ENCODE measurements around the gene PFN3. TPM values are rescaled to one million over a fixed set of nuclear protein-coding genes. Genes with fewer than 3 reads are reported as not detected.

Gene PFN3
- total and polyA plus RNA-seq, 2 of the 13 experiments (the other 11 are each of a cell fraction or from before 2014, with no cell fraction given): not detected

DNA sequence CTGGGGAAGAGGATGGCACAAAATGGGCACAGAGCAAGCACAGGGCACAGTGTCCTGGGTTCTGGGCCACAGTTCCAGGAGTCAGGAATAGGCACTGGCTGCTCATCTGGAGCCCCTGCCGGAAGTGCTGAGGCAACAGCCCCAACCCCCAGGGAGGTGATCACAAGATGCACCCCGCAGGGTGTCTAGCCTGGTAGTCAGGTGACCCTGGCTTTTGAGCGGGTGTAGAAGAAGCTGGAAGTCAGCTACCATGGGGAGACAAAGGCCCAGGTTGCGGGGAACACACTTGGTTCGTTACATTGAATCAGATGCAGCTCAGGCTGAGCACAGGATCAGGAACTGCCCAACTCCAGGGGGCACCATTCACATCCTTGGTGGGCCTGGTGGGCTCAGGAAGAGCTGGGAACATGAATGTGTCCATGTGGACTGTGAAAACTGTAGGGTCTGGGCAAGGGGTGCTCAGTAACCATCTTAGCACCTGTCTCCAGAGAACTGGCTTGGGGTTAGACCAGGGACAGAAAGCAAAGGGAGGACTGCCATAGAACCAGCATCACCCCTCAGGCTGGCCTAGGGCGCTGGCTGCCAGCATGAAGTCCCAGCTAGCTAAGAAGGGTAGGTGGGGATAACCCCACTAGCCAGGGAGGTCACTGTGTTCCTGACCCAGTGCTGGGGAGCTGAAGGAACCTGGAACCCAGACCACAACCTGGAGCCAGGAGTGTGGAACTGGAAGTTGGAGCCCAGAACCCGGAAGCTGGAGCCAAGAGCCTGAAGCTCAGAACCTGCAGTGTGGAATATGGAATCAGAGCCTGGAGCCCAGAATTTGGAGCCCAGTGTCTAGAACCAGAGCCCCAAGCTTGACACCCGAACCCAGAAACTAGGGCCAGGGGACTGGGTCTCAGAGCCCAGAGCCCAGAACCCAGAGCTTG lies 22.3 kb downstream of the PFN3 start (continued):
- TF ChIP-seq ZNF441 (CRISPR knock-in tag; IDR thresholded peaks at IDR 0.05; ENCODE audit: borderline replicate concordance) (no peak), MEIS2 (CRISPR knock-in tag; IDR thresholded peaks at IDR 0.05) (no peak), ZNF496 (CRISPR knock-in tag; IDR thresholded peaks at IDR 0.05; ENCODE audit: insufficient replicate concordance) (no peak), RELA (CRISPR knock-in tag; IDR thresholded peaks at IDR 0.05) (no peak), ZNF510 (CRISPR knock-in tag; IDR thresholded peaks at IDR 0.05; ENCODE audit: low read depth) (no peak), ZNF780A (CRISPR knock-in tag; IDR thresholded peaks at IDR 0.05) (no peak), FLYWCH1 (CRISPR knock-in tag; IDR thresholded peaks at IDR 0.05) (no peak), ZKSCAN5 (CRISPR knock-in tag; IDR thresholded peaks at IDR 0.05) (no peak), MBNL3 (CRISPR knock-in tag; conservative IDR thresholded peaks at IDR 0.05) (no peak), CREM (IDR thresholded peaks at IDR 0.05) (no peak), CREM (CRISPR knock-in tag; IDR thresholded peaks at IDR 0.05) (no peak), GTF2F1 (IDR thresholded peaks at IDR 0.05; ENCODE audit: low read length) (no peak), ZNF205 (CRISPR knock-in tag; IDR thresholded peaks at IDR 0.05) (no peak), ZNF747 (CRISPR knock-in tag; IDR thresholded peaks at IDR 0.05; ENCODE audit: borderline replicate concordance) (no peak), SIN3B (IDR thresholded peaks at IDR 0.05; ENCODE audit: low read length) (no peak), ZFP36 (IDR thresholded peaks at IDR 0.05; ENCODE audit: borderline replicate concordance, low read depth, low read length, partially characterized antibody) (no peak), ZNF180 (CRISPR knock-in tag; IDR thresholded peaks at IDR 0.05; ENCODE audit: borderline replicate concordance, low read depth) (no peak)
- TF ChIP-seq, protein P1, sequence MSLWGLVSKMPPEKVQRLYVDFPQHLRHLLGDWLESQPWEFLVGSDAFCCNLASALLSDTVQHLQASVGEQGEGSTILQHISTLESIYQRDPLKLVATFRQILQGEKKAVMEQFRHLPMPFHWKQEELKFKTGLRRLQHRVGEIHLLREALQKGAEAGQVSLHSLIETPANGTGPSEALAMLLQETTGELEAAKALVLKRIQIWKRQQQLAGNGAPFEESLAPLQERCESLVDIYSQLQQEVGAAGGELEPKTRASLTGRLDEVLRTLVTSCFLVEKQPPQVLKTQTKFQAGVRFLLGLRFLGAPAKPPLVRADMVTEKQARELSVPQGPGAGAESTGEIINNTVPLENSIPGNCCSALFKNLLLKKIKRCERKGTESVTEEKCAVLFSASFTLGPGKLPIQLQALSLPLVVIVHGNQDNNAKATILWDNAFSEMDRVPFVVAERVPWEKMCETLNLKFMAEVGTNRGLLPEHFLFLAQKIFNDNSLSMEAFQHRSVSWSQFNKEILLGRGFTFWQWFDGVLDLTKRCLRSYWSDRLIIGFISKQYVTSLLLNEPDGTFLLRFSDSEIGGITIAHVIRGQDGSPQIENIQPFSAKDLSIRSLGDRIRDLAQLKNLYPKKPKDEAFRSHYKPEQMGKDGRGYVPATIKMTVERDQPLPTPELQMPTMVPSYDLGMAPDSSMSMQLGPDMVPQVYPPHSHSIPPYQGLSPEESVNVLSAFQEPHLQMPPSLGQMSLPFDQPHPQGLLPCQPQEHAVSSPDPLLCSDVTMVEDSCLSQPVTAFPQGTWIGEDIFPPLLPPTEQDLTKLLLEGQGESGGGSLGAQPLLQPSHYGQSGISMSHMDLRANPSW (CRISPR knock-in tag; IDR thresholded peaks at IDR 0.05; ENCODE audit: borderline replicate concordance): no peak
- TF ChIP-seq, protein P2, sequence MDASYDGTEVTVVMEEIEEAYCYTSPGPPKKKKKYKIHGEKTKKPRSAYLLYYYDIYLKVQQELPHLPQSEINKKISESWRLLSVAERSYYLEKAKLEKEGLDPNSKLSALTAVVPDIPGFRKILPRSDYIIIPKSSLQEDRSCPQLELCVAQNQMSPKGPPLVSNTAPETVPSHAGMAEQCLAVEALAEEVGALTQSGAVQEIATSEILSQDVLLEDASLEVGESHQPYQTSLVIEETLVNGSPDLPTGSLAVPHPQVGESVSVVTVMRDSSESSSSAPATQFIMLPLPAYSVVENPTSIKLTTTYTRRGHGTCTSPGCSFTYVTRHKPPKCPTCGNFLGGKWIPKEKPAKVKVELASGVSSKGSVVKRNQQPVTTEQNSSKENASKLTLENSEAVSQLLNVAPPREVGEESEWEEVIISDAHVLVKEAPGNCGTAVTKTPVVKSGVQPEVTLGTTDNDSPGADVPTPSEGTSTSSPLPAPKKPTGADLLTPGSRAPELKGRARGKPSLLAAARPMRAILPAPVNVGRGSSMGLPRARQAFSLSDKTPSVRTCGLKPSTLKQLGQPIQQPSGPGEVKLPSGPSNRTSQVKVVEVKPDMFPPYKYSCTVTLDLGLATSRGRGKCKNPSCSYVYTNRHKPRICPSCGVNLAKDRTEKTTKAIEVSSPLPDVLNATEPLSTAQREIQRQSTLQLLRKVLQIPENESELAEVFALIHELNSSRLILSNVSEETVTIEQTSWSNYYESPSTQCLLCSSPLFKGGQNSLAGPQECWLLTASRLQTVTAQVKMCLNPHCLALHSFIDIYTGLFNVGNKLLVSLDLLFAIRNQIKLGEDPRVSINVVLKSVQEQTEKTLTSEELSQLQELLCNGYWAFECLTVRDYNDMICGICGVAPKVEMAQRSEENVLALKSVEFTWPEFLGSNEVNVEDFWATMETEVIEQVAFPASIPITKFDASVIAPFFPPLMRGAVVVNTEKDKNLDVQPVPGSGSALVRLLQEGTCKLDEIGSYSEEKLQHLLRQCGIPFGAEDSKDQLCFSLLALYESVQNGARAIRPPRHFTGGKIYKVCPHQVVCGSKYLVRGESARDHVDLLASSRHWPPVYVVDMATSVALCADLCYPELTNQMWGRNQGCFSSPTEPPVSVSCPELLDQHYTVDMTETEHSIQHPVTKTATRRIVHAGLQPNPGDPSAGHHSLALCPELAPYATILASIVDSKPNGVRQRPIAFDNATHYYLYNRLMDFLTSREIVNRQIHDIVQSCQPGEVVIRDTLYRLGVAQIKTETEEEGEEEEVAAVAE (CRISPR knock-in tag; IDR thresholded peaks at IDR 0.05; ENCODE audit: borderline replicate concordance): no peak
- TF ChIP-seq, protein P3, sequence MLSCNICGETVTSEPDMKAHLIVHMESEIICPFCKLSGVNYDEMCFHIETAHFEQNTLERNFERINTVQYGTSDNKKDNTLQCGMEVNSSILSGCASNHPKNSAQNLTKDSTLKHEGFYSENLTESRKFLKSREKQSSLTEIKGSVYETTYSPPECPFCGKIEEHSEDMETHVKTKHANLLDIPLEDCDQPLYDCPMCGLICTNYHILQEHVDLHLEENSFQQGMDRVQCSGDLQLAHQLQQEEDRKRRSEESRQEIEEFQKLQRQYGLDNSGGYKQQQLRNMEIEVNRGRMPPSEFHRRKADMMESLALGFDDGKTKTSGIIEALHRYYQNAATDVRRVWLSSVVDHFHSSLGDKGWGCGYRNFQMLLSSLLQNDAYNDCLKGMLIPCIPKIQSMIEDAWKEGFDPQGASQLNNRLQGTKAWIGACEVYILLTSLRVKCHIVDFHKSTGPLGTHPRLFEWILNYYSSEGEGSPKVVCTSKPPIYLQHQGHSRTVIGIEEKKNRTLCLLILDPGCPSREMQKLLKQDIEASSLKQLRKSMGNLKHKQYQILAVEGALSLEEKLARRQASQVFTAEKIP (CRISPR knock-in tag; IDR thresholded peaks at IDR 0.05; ENCODE audit: borderline replicate concordance): no peak
- TF ChIP-seq, protein P4, sequence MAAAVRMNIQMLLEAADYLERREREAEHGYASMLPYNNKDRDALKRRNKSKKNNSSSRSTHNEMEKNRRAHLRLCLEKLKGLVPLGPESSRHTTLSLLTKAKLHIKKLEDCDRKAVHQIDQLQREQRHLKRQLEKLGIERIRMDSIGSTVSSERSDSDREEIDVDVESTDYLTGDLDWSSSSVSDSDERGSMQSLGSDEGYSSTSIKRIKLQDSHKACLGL (CRISPR knock-in tag; IDR thresholded peaks at IDR 0.05): no peak

All from HepG2 (cell line).